ENCODE measurements around the gene PIMREG.

PIMREG gene

GRCh38 chr17:6456321-6456720 lies 12.1 kb downstream of the PIMREG start:
- Histone ChIP-seq H3K27me3 (replicated peaks; ENCODE audit: control insufficient read depth, insufficient read depth, low read length) (peaks cover 17% of the 10 kb centered on the region), H3K4me3 (ENCODE audit: low read length) (no peak overlapping the region), H3K9me3 (ENCODE audit: control insufficient read depth, low read length) (no peaks in the 10 kb centered on the region), H3K36me3 (ENCODE audit: control insufficient read depth, insufficient read depth, low read length, severe bottlenecking) (no peaks in the 10 kb centered on the region), H3K4me1 (ENCODE audit: control insufficient read depth, insufficient read depth, low read length) (peaks cover 11% of the 10 kb centered on the region), H3K9ac (ENCODE audit: low read length) (no peak overlapping the region)
- DNase-seq (ENCODE audit: low read depth) = no peak

GRCh38 chr17:6456914-6457687 lies 12.8 kb downstream of the PIMREG start:
- Histone ChIP-seq H3K36me3 (ENCODE audit: control insufficient read depth, insufficient read depth, low read length, severe bottlenecking) (no peaks in the 10 kb centered on the region), H3K4me3 (ENCODE audit: low read length) (no peak overlapping the region), H3K9me3 (ENCODE audit: control insufficient read depth, low read length) (no peaks in the 10 kb centered on the region), H3K27me3 (replicated peaks; ENCODE audit: control insufficient read depth, insufficient read depth, low read length) (peaks cover 17% of the 10 kb centered on the region), H3K4me1 (ENCODE audit: control insufficient read depth, insufficient read depth, low read length) (peaks cover 11% of the 10 kb centered on the region), H3K9ac (ENCODE audit: low read length) (no peak overlapping the region)
- peak; percentile 18 for DNase-seq (ENCODE audit: low read depth)

GRCh38 chr17:6457688-6458459 lies 13.6 kb downstream of the PIMREG start:
- H3K9ac ChIP-seq (ENCODE audit: low read length) = no peak overlapping the region
- no peaks in the 10 kb centered on the region for H3K36me3 ChIP-seq (ENCODE audit: control insufficient read depth, insufficient read depth, low read length, severe bottlenecking)
- no peaks in the 10 kb centered on the region for H3K9me3 ChIP-seq (ENCODE audit: control insufficient read depth, low read length)
- H3K4me1 ChIP-seq (ENCODE audit: control insufficient read depth, insufficient read depth, low read length) = peaks cover 11% of the 10 kb centered on the region
- no peak overlapping the region for H3K4me3 ChIP-seq (ENCODE audit: low read length)
- DNase-seq (ENCODE audit: low read depth) = no peak
- peaks cover 17% of the 10 kb centered on the region for H3K27me3 ChIP-seq (replicated peaks; ENCODE audit: control insufficient read depth, insufficient read depth, low read length)

GRCh38 chr17:6458460-6458950 lies 14.2 kb downstream of the PIMREG start:
- Histone ChIP-seq H3K4me3 (ENCODE audit: low read length) (no peak overlapping the region), H3K9me3 (ENCODE audit: control insufficient read depth, low read length) (no peaks in the 10 kb centered on the region), H3K9ac (ENCODE audit: low read length) (no peak overlapping the region), H3K27me3 (replicated peaks; ENCODE audit: control insufficient read depth, insufficient read depth, low read length) (peaks cover 17% of the 10 kb centered on the region), H3K4me1 (ENCODE audit: control insufficient read depth, insufficient read depth, low read length) (peaks cover 11% of the 10 kb centered on the region), H3K36me3 (ENCODE audit: control insufficient read depth, insufficient read depth, low read length, severe bottlenecking) (no peaks in the 10 kb centered on the region)
- no peak for DNase-seq (ENCODE audit: low read depth)

- no peaks in the 10 kb centered on the region for H3K36me3 ChIP-seq (ENCODE audit: control insufficient read depth, insufficient read depth, low read length, severe bottlenecking)
- H3K27me3 ChIP-seq (replicated peaks; ENCODE audit: control insufficient read depth, insufficient read depth, low read length) = peaks cover 8% of the 10 kb centered on the region
- H3K4me1 ChIP-seq (ENCODE audit: control insufficient read depth, insufficient read depth, low read length) = peaks cover 7% of the 10 kb centered on the region
- no peaks in the 10 kb centered on the region for H3K9me3 ChIP-seq (ENCODE audit: control insufficient read depth, low read length)
- no peak for DNase-seq (ENCODE audit: low read depth)
- H3K4me3 ChIP-seq (ENCODE audit: low read length) = no peak overlapping the region
- H3K9ac ChIP-seq (ENCODE audit: low read length) = no peak overlapping the region
Measured at GRCh38 chr17:6460531-6461161, 16.4 kb downstream of the PIMREG start.

- no peak for DNase-seq (ENCODE audit: low read depth)
- no peaks in the 10 kb centered on the region for H3K9me3 ChIP-seq (ENCODE audit: control insufficient read depth, low read length)
- peaks cover 7% of the 10 kb centered on the region for H3K4me1 ChIP-seq (ENCODE audit: control insufficient read depth, insufficient read depth, low read length)
- H3K27me3 ChIP-seq (replicated peaks; ENCODE audit: control insufficient read depth, insufficient read depth, low read length) = peaks cover 5% of the 10 kb centered on the region
- H3K9ac ChIP-seq (ENCODE audit: low read length) = no peak overlapping the region
- no peak overlapping the region for H3K4me3 ChIP-seq (ENCODE audit: low read length)
- H3K36me3 ChIP-seq (ENCODE audit: control insufficient read depth, insufficient read depth, low read length, severe bottlenecking) = no peaks in the 10 kb centered on the region
Measured at GRCh38 chr17:6461246-6461645, 17.0 kb downstream of the PIMREG start.

- H3K36me3 ChIP-seq (ENCODE audit: control insufficient read depth, insufficient read depth, low read length, severe bottlenecking) = no peaks in the 10 kb centered on the region
- H3K27me3 ChIP-seq (replicated peaks; ENCODE audit: control insufficient read depth, insufficient read depth, low read length) = no peaks in the 10 kb centered on the region
- DNase-seq (ENCODE audit: low read depth) = no peak
- peaks cover 4% of the 10 kb centered on the region for H3K4me1 ChIP-seq (ENCODE audit: control insufficient read depth, insufficient read depth, low read length)
- no peak overlapping the region for H3K4me3 ChIP-seq (ENCODE audit: low read length)
- H3K9me3 ChIP-seq (ENCODE audit: control insufficient read depth, low read length) = peaks cover under 1% of the 10 kb centered on the region
- H3K9ac ChIP-seq (ENCODE audit: low read length) = no peak overlapping the region
Measured at GRCh38 chr17:6461792-6462524, 17.7 kb downstream of the PIMREG start.

- no peaks in the 10 kb centered on the region for H3K27me3 ChIP-seq (replicated peaks; ENCODE audit: control insufficient read depth, insufficient read depth, low read length)
- no peak overlapping the region for H3K4me3 ChIP-seq (ENCODE audit: low read length)
- no peak overlapping the region for H3K9ac ChIP-seq (ENCODE audit: low read length)
- no peaks in the 10 kb centered on the region for H3K4me1 ChIP-seq (ENCODE audit: control insufficient read depth, insufficient read depth, low read length)
- no peaks in the 10 kb centered on the region for H3K36me3 ChIP-seq (ENCODE audit: control insufficient read depth, insufficient read depth, low read length, severe bottlenecking)
- no peak for DNase-seq (ENCODE audit: low read depth)
- peaks cover 8% of the 10 kb centered on the region for H3K9me3 ChIP-seq (ENCODE audit: control insufficient read depth, low read length)
Measured at GRCh38 chr17:6462692-6463091, 18.4 kb downstream of the PIMREG start.

GRCh38 chr17:6463616-6464445 lies 19.6 kb downstream of the PIMREG start:
- Histone ChIP-seq H3K9ac (ENCODE audit: low read length) (no peak overlapping the region), H3K4me1 (ENCODE audit: control insufficient read depth, insufficient read depth, low read length) (no peaks in the 10 kb centered on the region), H3K4me3 (ENCODE audit: low read length) (no peak overlapping the region), H3K36me3 (ENCODE audit: control insufficient read depth, insufficient read depth, low read length, severe bottlenecking) (no peaks in the 10 kb centered on the region), H3K9me3 (ENCODE audit: control insufficient read depth, low read length) (peaks cover 8% of the 10 kb centered on the region), H3K27me3 (replicated peaks; ENCODE audit: control insufficient read depth, insufficient read depth, low read length) (no peaks in the 10 kb centered on the region)
- DNase-seq (ENCODE audit: low read depth) = no peak

GRCh38 chr17:6464446-6465041 lies 20.3 kb downstream of the PIMREG start:
- no peaks in the 10 kb centered on the region for H3K36me3 ChIP-seq (ENCODE audit: control insufficient read depth, insufficient read depth, low read length, severe bottlenecking)
- H3K9me3 ChIP-seq (ENCODE audit: control insufficient read depth, low read length) = peaks cover 8% of the 10 kb centered on the region
- no peak for DNase-seq (ENCODE audit: low read depth)
- no peaks in the 10 kb centered on the region for H3K4me1 ChIP-seq (ENCODE audit: control insufficient read depth, insufficient read depth, low read length)
- no peak overlapping the region for H3K4me3 ChIP-seq (ENCODE audit: low read length)
- no peak overlapping the region for H3K9ac ChIP-seq (ENCODE audit: low read length)
- no peaks in the 10 kb centered on the region for H3K27me3 ChIP-seq (replicated peaks; ENCODE audit: control insufficient read depth, insufficient read depth, low read length)

Data from adipocyte (in vitro differentiated cells).